ENCODE measurements around the gene MAPK12. TPM values are rescaled to one million over a fixed set of nuclear protein-coding genes. Genes with fewer than 3 reads are reported as not detected.

The MAPK12 gene
- total and polyA plus RNA-seq, 9 of the 15 experiments (the other 6 are each of a cell fraction or from before 2014, with no cell fraction given), result 0.79 to 71.5 (median 32.8) TPM

- TF ChIP-seq ARID4B (CRISPR knock-in tag; IDR thresholded peaks at IDR 0.05) (peak; percentile 42; the same call in 1 of the 2 replicates), ATF2 (CRISPR knock-in tag; IDR thresholded peaks at IDR 0.05) (peak; percentile 70; the same call in 1 of the 2 replicates), ATF3 (IDR thresholded peaks at IDR 0.05) (peak; percentile 89), ATF3 (CRISPR knock-in tag; conservative IDR thresholded peaks at IDR 0.05) (no peak), SMAD4 (CRISPR knock-in tag; conservative IDR thresholded peaks at IDR 0.05) (no peak), MBD2 (IDR thresholded peaks at IDR 0.05; ENCODE audit: borderline replicate concordance, low read depth) (0 out of 2 replicates have a peak, but pooled peaks have one; percentile 16), CREB1 (IDR thresholded peaks at IDR 0.05) (peak; percentile 53; the same call in 1 of the 2 replicates), CREB1 (CRISPR knock-in tag; IDR thresholded peaks at IDR 0.05) (peak; percentile 70), JUN (IDR thresholded peaks at IDR 0.05; ENCODE audit: borderline replicate concordance, low read depth, low read length) (0 out of 2 replicates have a peak, but pooled peaks have one; percentile 9), JUN (CRISPR knock-in tag; IDR thresholded peaks at IDR 0.05; ENCODE audit: borderline replicate concordance) (no peak), RFX1 (IDR thresholded peaks at IDR 0.05) (peak; percentile 94), RCOR1 (IDR thresholded peaks at IDR 0.05; ENCODE audit: borderline replicate concordance in 1 of 2, low read depth in 2 of 2, low read length in 2 of 2) (peak in 1 of 2 experiments; percentile 26; a peak in 1 of 4 replicates), MAX (CRISPR knock-in tag; IDR thresholded peaks at IDR 0.05) (0 out of 2 replicates have a peak, but pooled peaks have one; percentile 26)
These were observed 13.7 kb downstream of the MAPK12 start (continued) for GRCh38 chr22:50247748-50248147.
